ENCODE results near the gene CLIP2.

GRCh38 chr7:74262639-74263398, 26.4 kb upstream of the CLIP2 start:
- TF ChIP-seq SP1 (IDR thresholded peaks at IDR 0.05; ENCODE audit: low read depth, low read length): no peak
- TF ChIP-seq, protein P1, sequence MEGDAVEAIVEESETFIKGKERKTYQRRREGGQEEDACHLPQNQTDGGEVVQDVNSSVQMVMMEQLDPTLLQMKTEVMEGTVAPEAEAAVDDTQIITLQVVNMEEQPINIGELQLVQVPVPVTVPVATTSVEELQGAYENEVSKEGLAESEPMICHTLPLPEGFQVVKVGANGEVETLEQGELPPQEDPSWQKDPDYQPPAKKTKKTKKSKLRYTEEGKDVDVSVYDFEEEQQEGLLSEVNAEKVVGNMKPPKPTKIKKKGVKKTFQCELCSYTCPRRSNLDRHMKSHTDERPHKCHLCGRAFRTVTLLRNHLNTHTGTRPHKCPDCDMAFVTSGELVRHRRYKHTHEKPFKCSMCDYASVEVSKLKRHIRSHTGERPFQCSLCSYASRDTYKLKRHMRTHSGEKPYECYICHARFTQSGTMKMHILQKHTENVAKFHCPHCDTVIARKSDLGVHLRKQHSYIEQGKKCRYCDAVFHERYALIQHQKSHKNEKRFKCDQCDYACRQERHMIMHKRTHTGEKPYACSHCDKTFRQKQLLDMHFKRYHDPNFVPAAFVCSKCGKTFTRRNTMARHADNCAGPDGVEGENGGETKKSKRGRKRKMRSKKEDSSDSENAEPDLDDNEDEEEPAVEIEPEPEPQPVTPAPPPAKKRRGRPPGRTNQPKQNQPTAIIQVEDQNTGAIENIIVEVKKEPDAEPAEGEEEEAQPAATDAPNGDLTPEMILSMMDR (IDR thresholded peaks at IDR 0.05; ENCODE audit: control extremely low read depth in 1 of 3, insufficient read depth in 1 of 3, low read depth in 1 of 3, low read length in 3 of 3): no peak
- TF ChIP-seq ATF2 (IDR thresholded peaks at IDR 0.05; ENCODE audit: low read length): no peak
- TF ChIP-seq SIN3A (conservative IDR thresholded peaks at IDR 0.05 in 1 of 2, IDR thresholded peaks at IDR 0.05 in 1 of 2; ENCODE audit: low read depth in 1 of 2, low read length in 2 of 2): no peak
